Measurements from ENCODE around the gene ALOX15.

ALOX15 gene

DNA sequence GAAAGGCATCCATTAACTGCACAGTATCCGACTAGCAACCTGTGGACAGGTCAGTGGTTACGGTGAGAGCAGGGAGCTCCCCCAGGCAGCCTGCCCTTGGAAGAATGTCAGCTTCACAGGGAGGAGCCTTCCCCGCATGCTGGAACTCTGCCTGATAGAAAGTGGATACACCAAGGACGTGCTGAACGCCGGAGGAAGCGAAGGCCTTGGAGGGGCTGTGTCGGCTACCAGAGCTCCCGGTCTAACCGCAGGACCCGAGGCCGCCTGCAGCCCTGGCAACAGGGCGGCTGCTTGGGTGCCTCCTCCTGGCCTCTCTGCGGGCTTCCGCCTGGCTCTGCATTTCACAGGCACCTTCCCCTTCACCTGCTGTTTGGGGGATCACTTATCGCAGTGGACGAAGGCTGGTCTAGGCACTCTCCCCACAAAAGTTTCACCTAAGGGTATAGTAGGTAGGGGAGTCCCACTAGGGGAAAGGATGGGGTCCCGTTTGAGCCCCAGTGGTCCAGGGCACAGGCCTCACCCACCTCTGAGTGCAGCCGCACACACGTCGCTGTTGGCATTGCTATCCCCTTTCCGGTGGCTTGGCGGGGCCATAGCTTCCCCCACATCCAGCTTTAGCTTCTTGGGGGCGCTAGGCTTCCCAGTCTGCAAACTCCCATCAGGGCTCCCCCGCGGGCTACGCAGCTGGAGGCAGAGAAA is 32.7 kb upstream of the ALOX15 start:
- Histone ChIP-seq H3K27ac (ENCODE audit: low read length) (no peak overlapping the region), H3K4me1 (ENCODE audit: control insufficient read depth, insufficient read depth, low read length) (no peaks in the 10 kb centered on the region; the same call in 1 of the 2 replicates), H3K4me3 (ENCODE audit: low read length) (no peak overlapping the region), H3K36me3 (ENCODE audit: control insufficient read depth, insufficient read depth, low read length) (peaks cover 52% of the 10 kb centered on the region), H3K27me3 (ENCODE audit: control insufficient read depth, insufficient read depth, low read length) (no peaks in the 10 kb centered on the region), H3K9me3 (ENCODE audit: control insufficient read depth, insufficient read depth, low read length) (no peaks in the 10 kb centered on the region)
- WGBS (ENCODE audit: insufficient coverage, insufficient read length) = no CpG with 5 or more reads among the region's 27 CpGs
- DNase-seq (ENCODE audit: low read depth, low spot score) = no peak

DNA sequence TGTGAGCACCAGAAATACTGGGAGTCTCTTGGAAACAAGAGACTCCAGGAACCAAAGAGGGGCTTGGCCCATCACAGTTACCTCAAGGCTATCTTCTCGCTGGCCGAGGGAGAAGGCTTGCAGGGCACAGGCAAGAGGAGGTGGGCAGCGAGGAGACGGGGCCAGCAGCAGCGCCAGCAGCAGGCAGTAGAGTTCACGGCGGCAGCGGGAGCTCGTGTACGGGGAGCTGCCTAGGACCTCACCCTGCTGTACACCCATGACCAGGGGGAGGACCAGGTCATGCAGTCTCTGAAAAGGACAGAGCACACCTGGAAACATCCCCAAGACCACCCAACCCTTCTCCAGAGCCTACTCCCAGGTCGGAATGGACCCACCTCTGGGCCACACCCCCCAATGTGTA is 31.7 kb upstream of the ALOX15 start:
- DNase-seq (ENCODE audit: low read depth, low spot score) = no peak
- Histone ChIP-seq H3K4me3 (ENCODE audit: low read length) (no peak overlapping the region), H3K9me3 (ENCODE audit: control insufficient read depth, insufficient read depth, low read length) (no peaks in the 10 kb centered on the region), H3K27me3 (ENCODE audit: control insufficient read depth, insufficient read depth, low read length) (no peaks in the 10 kb centered on the region), H3K4me1 (ENCODE audit: control insufficient read depth, insufficient read depth, low read length) (no peaks in the 10 kb centered on the region; the same call in 1 of the 2 replicates), H3K27ac (ENCODE audit: low read length) (no peak overlapping the region), H3K36me3 (ENCODE audit: control insufficient read depth, insufficient read depth, low read length) (peaks cover 47% of the 10 kb centered on the region)
- WGBS (ENCODE audit: insufficient coverage, insufficient read length) = no CpG with 5 or more reads among the region's 11 CpGs

DNA sequence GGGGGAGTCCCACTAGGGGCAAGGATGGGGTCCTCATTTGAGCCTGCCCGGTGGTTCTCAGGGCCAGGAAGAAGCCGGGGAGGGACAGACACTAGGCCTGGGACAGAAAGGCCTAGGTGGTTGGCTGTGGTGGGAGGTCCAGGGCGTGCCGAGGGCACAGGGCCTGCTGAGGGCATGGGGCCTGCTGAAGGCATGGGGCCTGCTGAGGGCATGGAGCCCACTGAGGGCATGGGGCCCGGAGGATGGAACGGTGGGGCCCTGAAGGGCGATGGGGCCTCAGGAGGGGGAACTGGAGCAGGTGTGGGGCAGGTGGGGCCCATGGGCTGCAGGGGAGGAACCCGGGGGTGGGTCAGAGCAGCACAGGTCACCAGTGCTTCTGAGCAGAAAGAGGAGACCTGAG is 31.3 kb upstream of the ALOX15 start:
- Histone ChIP-seq H3K27me3 (ENCODE audit: control insufficient read depth, insufficient read depth, low read length) (no peaks in the 10 kb centered on the region), H3K4me3 (ENCODE audit: low read length) (no peak overlapping the region), H3K36me3 (ENCODE audit: control insufficient read depth, insufficient read depth, low read length) (peaks cover 47% of the 10 kb centered on the region), H3K27ac (ENCODE audit: low read length) (no peak overlapping the region), H3K4me1 (ENCODE audit: control insufficient read depth, insufficient read depth, low read length) (no peaks in the 10 kb centered on the region; the same call in 1 of the 2 replicates), H3K9me3 (ENCODE audit: control insufficient read depth, insufficient read depth, low read length) (no peaks in the 10 kb centered on the region)
- no peak for DNase-seq (ENCODE audit: low read depth, low spot score)
- no CpG with 5 or more reads among the region's 8 CpGs for WGBS (ENCODE audit: insufficient coverage, insufficient read length)

DNA sequence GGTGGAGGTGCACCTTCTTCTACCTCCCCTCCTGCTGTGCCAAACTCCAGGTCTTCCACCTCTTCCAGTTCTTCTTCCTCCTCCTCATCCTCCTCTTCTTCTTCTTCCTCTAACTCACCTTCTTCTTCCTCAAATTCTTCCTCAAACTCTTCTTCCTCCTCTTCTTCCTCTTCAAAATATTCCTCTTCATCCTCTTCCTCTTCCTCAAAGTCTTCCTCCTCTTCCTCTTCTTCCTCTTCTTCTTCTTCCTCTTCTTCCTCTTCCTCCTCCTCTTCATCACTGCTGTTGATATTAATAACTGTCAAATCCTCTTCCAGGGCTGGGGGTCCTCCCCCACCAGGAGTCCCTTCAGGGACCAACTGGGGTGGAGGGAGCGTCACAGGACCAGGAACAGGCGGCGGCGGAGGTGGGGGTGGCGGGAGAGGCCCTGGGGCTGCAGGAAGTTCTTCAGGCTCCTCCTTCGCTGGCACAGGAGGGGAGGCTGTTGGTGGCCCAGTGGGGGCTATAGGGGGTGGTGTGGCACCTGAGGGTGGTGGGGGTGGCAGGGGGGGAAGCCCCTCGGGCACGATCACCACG is 30.7 kb upstream of the ALOX15 start:
- WGBS (ENCODE audit: insufficient coverage, insufficient read length) = no CpG with 5 or more reads among the region's 9 CpGs
- DNase-seq (ENCODE audit: low read depth, low spot score) = no peak
- Histone ChIP-seq H3K27me3 (ENCODE audit: control insufficient read depth, insufficient read depth, low read length) (no peaks in the 10 kb centered on the region), H3K27ac (ENCODE audit: low read length) (no peak overlapping the region), H3K4me1 (ENCODE audit: control insufficient read depth, insufficient read depth, low read length) (no peaks in the 10 kb centered on the region; the same call in 1 of the 2 replicates), H3K36me3 (ENCODE audit: control insufficient read depth, insufficient read depth, low read length) (peaks cover 47% of the 10 kb centered on the region), H3K9me3 (ENCODE audit: control insufficient read depth, insufficient read depth, low read length) (no peaks in the 10 kb centered on the region), H3K4me3 (ENCODE audit: low read length) (no peak overlapping the region)

DNA sequence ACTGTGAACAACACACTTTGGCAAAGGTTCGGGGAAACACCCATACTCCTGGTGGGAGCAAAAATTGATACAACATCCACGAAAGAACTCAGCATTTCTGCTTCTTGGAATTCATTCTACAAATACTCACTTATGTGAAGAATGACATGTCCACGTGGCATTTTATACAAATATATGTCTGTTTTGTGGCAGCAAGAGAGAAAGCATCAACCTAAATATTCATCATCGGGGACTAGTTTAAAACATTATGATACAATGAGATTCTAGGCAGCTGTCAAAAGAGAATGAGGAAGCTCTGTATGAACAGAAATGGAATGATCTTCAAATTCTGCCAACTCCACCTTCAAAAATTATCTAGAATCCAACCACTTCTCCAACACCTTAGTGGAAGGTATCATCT is 25.7 kb upstream of the ALOX15 start:
- Histone ChIP-seq H3K27me3 (ENCODE audit: control insufficient read depth, insufficient read depth, low read length) (no peaks in the 10 kb centered on the region), H3K36me3 (ENCODE audit: control insufficient read depth, insufficient read depth, low read length) (peaks cover 10% of the 10 kb centered on the region; the same call in 1 of the 2 replicates), H3K27ac (ENCODE audit: low read length) (no peak overlapping the region), H3K4me1 (ENCODE audit: control insufficient read depth, insufficient read depth, low read length) (no peaks in the 10 kb centered on the region), H3K4me3 (ENCODE audit: low read length) (no peak overlapping the region), H3K9me3 (ENCODE audit: control insufficient read depth, insufficient read depth, low read length) (no peaks in the 10 kb centered on the region)
- DNase-seq (ENCODE audit: low read depth, low spot score) = no peak
- WGBS (ENCODE audit: insufficient coverage, insufficient read length) = no CpG with 5 or more reads among the region's 4 CpGs

DNA sequence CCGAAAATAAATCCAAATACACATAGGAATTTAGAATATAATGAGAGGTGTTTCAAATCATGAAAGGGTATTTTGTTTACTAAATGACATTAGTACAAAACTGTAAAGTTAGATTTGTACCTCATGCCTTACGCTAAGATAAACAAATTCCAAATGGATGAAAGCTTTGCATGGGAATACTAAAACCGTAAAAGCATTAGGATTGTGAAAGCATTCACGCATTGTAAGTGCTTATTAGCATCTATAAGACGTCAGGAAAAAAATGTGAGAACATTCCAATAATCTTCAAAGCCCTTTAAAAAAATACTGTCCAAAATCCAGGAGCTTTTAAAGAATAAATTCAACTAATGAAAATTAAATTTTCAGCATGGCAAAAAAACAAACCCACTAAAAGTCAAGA is 24.8 kb upstream of the ALOX15 start:
- Histone ChIP-seq H3K27me3 (ENCODE audit: control insufficient read depth, insufficient read depth, low read length) (no peaks in the 10 kb centered on the region), H3K36me3 (ENCODE audit: control insufficient read depth, insufficient read depth, low read length) (0 out of 2 replicates have a peak, but pooled peaks cover 5% of the 10 kb centered on the region), H3K4me3 (ENCODE audit: low read length) (no peak overlapping the region), H3K4me1 (ENCODE audit: control insufficient read depth, insufficient read depth, low read length) (no peaks in the 10 kb centered on the region), H3K9me3 (ENCODE audit: control insufficient read depth, insufficient read depth, low read length) (no peaks in the 10 kb centered on the region), H3K27ac (ENCODE audit: low read length) (no peak overlapping the region)
- DNase-seq (ENCODE audit: low read depth, low spot score) = no peak
- no CpG with 5 or more reads among the region's 5 CpGs for WGBS (ENCODE audit: insufficient coverage, insufficient read length)

DNA sequence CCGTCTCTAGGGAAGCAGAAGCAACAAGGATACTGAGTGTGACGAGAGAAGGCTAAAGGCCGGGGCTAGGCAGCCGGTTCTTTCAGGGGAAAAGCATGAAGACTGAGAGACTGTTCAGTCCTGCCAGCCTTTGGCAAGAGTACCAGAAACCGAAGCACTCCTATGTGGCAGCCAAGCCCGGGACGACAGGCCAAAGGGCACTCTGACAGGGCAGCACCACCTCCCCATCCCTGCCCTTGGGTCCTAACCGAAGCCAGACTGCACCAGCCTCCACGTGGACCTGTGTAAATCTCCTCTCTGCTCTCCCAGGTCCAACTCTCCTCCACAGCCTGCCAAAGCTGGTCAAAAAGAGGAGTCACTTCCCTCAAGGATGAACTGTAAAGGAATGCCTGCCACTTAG is 23.5 kb upstream of the ALOX15 start:
- no peak for DNase-seq (ENCODE audit: low read depth, low spot score)
- Histone ChIP-seq H3K9me3 (ENCODE audit: control insufficient read depth, insufficient read depth, low read length) (no peaks in the 10 kb centered on the region), H3K36me3 (ENCODE audit: control insufficient read depth, insufficient read depth, low read length) (no peaks in the 10 kb centered on the region), H3K4me1 (ENCODE audit: control insufficient read depth, insufficient read depth, low read length) (no peaks in the 10 kb centered on the region), H3K4me3 (ENCODE audit: low read length) (no peak overlapping the region), H3K27me3 (ENCODE audit: control insufficient read depth, insufficient read depth, low read length) (no peaks in the 10 kb centered on the region), H3K27ac (ENCODE audit: low read length) (no peak overlapping the region)
- WGBS (ENCODE audit: insufficient coverage, insufficient read length) = no CpG with 5 or more reads among the region's 9 CpGs

DNA sequence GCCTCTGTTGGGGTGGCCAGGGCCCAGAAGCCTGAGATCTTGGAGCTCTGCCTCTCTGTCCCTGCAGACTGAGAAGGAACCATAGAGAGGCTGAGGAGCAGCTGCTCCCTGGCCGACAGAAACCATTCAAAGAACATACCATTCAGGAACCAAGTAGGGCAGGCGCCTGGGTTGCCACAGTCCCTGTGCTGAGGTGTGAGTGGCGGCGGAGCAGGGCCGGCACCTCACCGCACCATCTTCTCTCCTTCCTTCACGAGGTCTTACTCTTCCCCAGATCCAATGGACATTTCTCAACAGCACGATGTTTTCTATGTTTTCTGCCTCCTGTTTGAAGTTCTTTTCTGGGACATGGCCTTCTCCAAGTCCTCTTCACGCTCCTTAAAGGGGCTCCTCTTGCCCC is 22.8 kb upstream of the ALOX15 start:
- no CpG with 5 or more reads among the region's 9 CpGs for WGBS (ENCODE audit: insufficient coverage, insufficient read length)
- Histone ChIP-seq H3K27me3 (ENCODE audit: control insufficient read depth, insufficient read depth, low read length) (no peaks in the 10 kb centered on the region), H3K4me1 (ENCODE audit: control insufficient read depth, insufficient read depth, low read length) (no peaks in the 10 kb centered on the region), H3K27ac (ENCODE audit: low read length) (no peak overlapping the region), H3K36me3 (ENCODE audit: control insufficient read depth, insufficient read depth, low read length) (no peaks in the 10 kb centered on the region), H3K4me3 (ENCODE audit: low read length) (no peak overlapping the region), H3K9me3 (ENCODE audit: control insufficient read depth, insufficient read depth, low read length) (no peaks in the 10 kb centered on the region)
- no peak for DNase-seq (ENCODE audit: low read depth, low spot score)

DNA sequence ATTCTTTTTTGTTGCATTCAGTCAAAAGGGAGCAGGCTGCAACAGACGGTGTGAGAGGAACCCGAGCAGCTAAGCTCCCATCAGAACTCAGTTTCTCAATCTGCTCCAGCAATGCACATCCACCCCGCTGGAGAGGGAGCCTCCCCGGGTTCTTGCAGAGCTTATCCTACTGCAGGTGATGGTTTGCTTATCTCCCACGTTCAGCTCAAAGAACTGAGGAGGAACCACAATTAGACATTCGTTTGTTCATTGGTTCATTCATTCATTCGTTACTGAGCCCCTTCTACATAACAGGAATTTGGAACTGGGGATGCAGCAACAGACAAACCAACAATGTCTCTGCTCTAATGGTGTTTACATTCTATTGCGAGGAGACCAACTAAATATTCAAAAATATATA is 22.2 kb upstream of the ALOX15 start:
- WGBS (ENCODE audit: insufficient coverage, insufficient read length) = no CpG with 5 or more reads among the region's 8 CpGs

DNA sequence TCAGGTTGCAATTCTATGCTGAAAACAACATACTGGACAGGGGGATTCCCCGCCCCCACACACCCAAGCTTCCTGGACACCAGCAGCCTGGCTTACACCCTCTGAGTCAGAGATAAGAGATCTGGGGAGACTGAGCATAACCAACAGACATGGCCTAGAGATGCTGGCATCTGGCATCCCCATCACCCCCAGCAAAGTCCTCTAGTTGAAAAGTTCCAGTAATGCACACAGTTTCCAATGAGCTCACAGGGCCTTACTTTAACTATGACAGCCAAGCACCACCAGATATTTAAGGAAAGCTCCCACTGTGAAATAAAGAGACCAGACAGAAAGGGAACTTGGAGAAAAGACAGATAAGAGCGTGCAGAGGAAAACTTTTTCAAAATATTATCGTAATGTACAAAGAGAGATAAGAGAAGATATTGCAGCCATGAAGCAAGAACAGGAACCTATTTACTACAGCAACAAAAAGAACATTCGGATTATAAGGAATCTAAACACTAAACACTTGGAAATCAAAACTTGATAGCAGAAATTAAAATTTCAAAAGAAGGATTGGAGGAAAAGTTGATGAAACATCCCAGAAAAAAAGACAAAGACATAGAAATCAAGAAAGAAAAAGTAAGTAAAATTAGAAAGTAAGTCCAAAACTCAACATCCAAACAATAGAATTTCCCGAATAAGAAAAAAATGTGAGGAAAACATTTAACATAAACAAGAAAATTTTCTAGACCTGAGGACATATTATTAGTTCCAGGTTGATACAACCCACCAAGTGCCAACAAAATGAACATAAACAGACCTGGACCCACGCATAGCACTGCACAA is 17.2 kb upstream of the ALOX15 start:
- Histone ChIP-seq H3K9me3 (ENCODE audit: control insufficient read depth, insufficient read depth, low read length) (no peaks in the 10 kb centered on the region), H3K27ac (ENCODE audit: low read length) (no peak overlapping the region), H3K4me3 (ENCODE audit: low read length) (no peak overlapping the region), H3K36me3 (ENCODE audit: control insufficient read depth, insufficient read depth, low read length) (no peaks in the 10 kb centered on the region), H3K27me3 (ENCODE audit: control insufficient read depth, insufficient read depth, low read length) (no peaks in the 10 kb centered on the region), H3K4me1 (ENCODE audit: control insufficient read depth, insufficient read depth, low read length) (no peaks in the 10 kb centered on the region)
- DNase-seq (ENCODE audit: low read depth, low spot score) = no peak
- WGBS (ENCODE audit: insufficient coverage, insufficient read length) = no CpG with 5 or more reads among the region's 6 CpGs

More for the DNA sequence above, 22.2 kb upstream of the ALOX15 start:
- Histone ChIP-seq H3K27ac (ENCODE audit: low read length) (no peak overlapping the region), H3K36me3 (ENCODE audit: control insufficient read depth, insufficient read depth, low read length) (no peaks in the 10 kb centered on the region), H3K27me3 (ENCODE audit: control insufficient read depth, insufficient read depth, low read length) (no peaks in the 10 kb centered on the region), H3K4me1 (ENCODE audit: control insufficient read depth, insufficient read depth, low read length) (no peaks in the 10 kb centered on the region), H3K4me3 (ENCODE audit: low read length) (no peak overlapping the region), H3K9me3 (ENCODE audit: control insufficient read depth, insufficient read depth, low read length) (no peaks in the 10 kb centered on the region)
- DNase-seq (ENCODE audit: low read depth, low spot score) = no peak
